GM23338 (cell line): ENCODE measurements around the gene LAMC2. TPM values are rescaled to one million over a fixed set of nuclear protein-coding genes. Genes with fewer than 3 reads are reported as not detected.

Experiments
- ATAC-seq: fragments of 200-7000 bp; cut with Tn5 transposase; 3 replicates; pipeline ENCODE4 v1.9.1; 2020
- DNase-seq: peaks from one replicate; pipeline ENCODE4 v3.0.0-alpha.2; 2015; ENCODE audit warnings: low spot score
- H2AFZ ChIP-seq: fragments of 200-600 bp; sonication (generic); 2 replicates; pipeline ENCODE4 v1.8.0; 2016; ENCODE audit warnings: antibody characterized with exemption, mild to moderate bottlenecking, moderate library complexity
- H3F3A ChIP-seq: fragments of 200-600 bp; sonication (generic); replicated peaks from 2 replicates; pipeline ENCODE4 v1.8.0; 2017; ENCODE audit warnings: antibody characterized with exemption, mixed run types, low read depth
- H3K27ac ChIP-seq: fragments of 200-600 bp; sonication (generic); 2 replicates; pipeline ENCODE4 v1.6.1; 2016; ENCODE audit warnings: low read depth
- H3K27me3 ChIP-seq: fragments of 200-600 bp; sonication (generic); 2 replicates; pipeline ENCODE4 v1.8.0; 2016; ENCODE audit warnings: mild to moderate bottlenecking, mixed run types, moderate library complexity; ENCODE audit not compliant: insufficient read depth
- H3K36me3 ChIP-seq: fragments of 200-600 bp; sonication (generic); 2 replicates; pipeline ENCODE4 v1.8.0; 2016; ENCODE audit warnings: mild to moderate bottlenecking; ENCODE audit not compliant: insufficient read depth
- H3K4me1 ChIP-seq: fragments of 200-600 bp; sonication (generic); 2 replicates; pipeline ENCODE4 v1.8.0; 2016; ENCODE audit warnings: mild to moderate bottlenecking, moderate library complexity; ENCODE audit not compliant: insufficient read depth
- H3K4me2 ChIP-seq: fragments of 200-600 bp; sonication (generic); 2 replicates; pipeline ENCODE4 v1.7.1; 2017; ENCODE audit warnings: mixed run types
- H3K4me3 ChIP-seq: fragments of 200-600 bp; sonication (generic); 2 replicates; pipeline ENCODE4 v1.6.1; 2016; ENCODE audit warnings: mixed run types
- H3K79me2 ChIP-seq: fragments of 200-600 bp; sonication (generic); replicated peaks from 2 replicates; pipeline ENCODE4 v1.8.0; 2017; ENCODE audit warnings: mild to moderate bottlenecking; ENCODE audit not compliant: insufficient read depth
- H3K9me2 ChIP-seq: fragments of 200-600 bp; sonication (generic); 2 replicates; pipeline ENCODE4 v1.8.0; 2017; ENCODE audit not compliant: insufficient read depth
- H4K20me1 ChIP-seq: fragments of 200-600 bp; sonication (generic); replicated peaks from 2 replicates; pipeline ENCODE4 v1.8.0; 2017; ENCODE audit warnings: mild to moderate bottlenecking; ENCODE audit not compliant: insufficient read depth
- H3K27ac Mint-ChIP-seq: 2 replicates; pipeline ENCODE4 v1.8.0; 2020; ENCODE audit warnings: inconsistent platforms, mild to moderate bottlenecking, moderate library complexity, mixed read lengths
- H3K27me3 Mint-ChIP-seq: 3 replicates; pipeline ENCODE4 v1.8.0; 2022; ENCODE audit warnings: low read depth, mild to moderate bottlenecking, moderate library complexity, mixed read lengths, inconsistent platforms; ENCODE audit not compliant: insufficient read depth, poor library complexity
- H3K36me3 Mint-ChIP-seq: 3 replicates; pipeline ENCODE4 v1.8.0; 2021; ENCODE audit warnings: low read depth, mild to moderate bottlenecking, inconsistent platforms, moderate library complexity, mixed read lengths
- H3K4me1 Mint-ChIP-seq: 3 replicates; pipeline ENCODE4 v1.8.0; 2020; ENCODE audit warnings: mild to moderate bottlenecking, inconsistent platforms, mixed read lengths
- H3K4me3 Mint-ChIP-seq: 3 replicates; pipeline ENCODE4 v1.8.0; 2021; ENCODE audit warnings: moderate library complexity, mild to moderate bottlenecking, inconsistent platforms, mixed read lengths
- H3K9me3 Mint-ChIP-seq: 3 replicates; pipeline ENCODE4 v1.8.0; 2020; ENCODE audit warnings: moderate library complexity, mild to moderate bottlenecking, inconsistent platforms, mixed read lengths
- CREB1 ChIP-seq: fragments of 250-450 bp; sonication (Bioruptor Pico); IDR thresholded peaks from 2 replicates; pipeline ENCODE4 v1.5.0; 2020; ENCODE audit warnings: low read depth, mild to moderate bottlenecking, moderate library complexity
- ETS1 ChIP-seq: IDR thresholded peaks from 2 replicates; pipeline ENCODE4 v1.6.1; 2016; ENCODE audit warnings: antibody characterized with exemption
- EZH2 ChIP-seq: fragments of 200-600 bp; sonication (generic); IDR thresholded peaks from one replicate; pipeline ENCODE4 v1.8.0; 2017; ENCODE audit warnings: antibody characterized with exemption, mild to moderate bottlenecking, low read depth; ENCODE audit not compliant: unreplicated experiment
- EZH2phosphoT487 ChIP-seq: fragments of 200-600 bp; sonication (generic); IDR thresholded peaks from one replicate; pipeline ENCODE4 v1.8.1; 2018; ENCODE audit warnings: antibody characterized with exemption; ENCODE audit not compliant: unreplicated experiment
- JUNB ChIP-seq: IDR thresholded peaks from one replicate; pipeline ENCODE4 v1.6.1; 2016; ENCODE audit warnings: antibody characterized with exemption; ENCODE audit not compliant: unreplicated experiment
- NANOG ChIP-seq: IDR thresholded peaks from 2 replicates; pipeline ENCODE4 v1.6.1; 2016; ENCODE audit warnings: antibody characterized with exemption, borderline replicate concordance
- POLR2AphosphoS5 ChIP-seq: IDR thresholded peaks from 2 replicates; pipeline ENCODE4 v1.6.1; 2016; ENCODE audit warnings: antibody characterized with exemption, low read depth
- STAT1 ChIP-seq: IDR thresholded peaks from one replicate; pipeline ENCODE4 v1.6.1; 2016; ENCODE audit warnings: antibody characterized with exemption; ENCODE audit not compliant: unreplicated experiment
- ZNF114 ChIP-seq: fragments of 250-450 bp; sonication (Bioruptor Pico); IDR thresholded peaks from 2 replicates; pipeline ENCODE4 v1.5.0; 2020; ENCODE audit warnings: mild to moderate bottlenecking, moderate library complexity
- ZNF331 ChIP-seq: fragments of 250-450 bp; sonication (Bioruptor Pico); IDR thresholded peaks from 2 replicates; pipeline ENCODE4 v1.5.0; 2020; ENCODE audit warnings: low read depth, mild to moderate bottlenecking, moderate library complexity
- polyA plus RNA-seq: library from polyadenylated mRNA; unstranded; fragments of >200 nt; fragmentation: Nextera tagmentation; extraction: Ambion mirVana; gene quantifications from 2 replicates; pipeline ENCODE4 v1.2.1, GENCODE V29; 2016
- total RNA-seq: library from RNA; depleted of rRNA; stranded (reverse); fragments of >200 nt; shearing (Covaris generic); gene quantifications from 2 replicates; pipeline ENCODE4 v1.2.3, GENCODE V29; 2014
- TF ChIP-seq, protein P1 (sequence below): fragments of 250-450 bp; sonication (Bioruptor Pico); IDR thresholded peaks from 2 replicates; pipeline ENCODE4 v1.5.0; 2020; ENCODE audit warnings: mild to moderate bottlenecking, moderate library complexity
- TF ChIP-seq, protein P2 (sequence below): IDR thresholded peaks from one replicate; pipeline ENCODE4 v1.6.1; 2018; ENCODE audit warnings: antibody characterized with exemption; ENCODE audit not compliant: unreplicated experiment
- TF ChIP-seq, protein P3 (sequence below), 2 experiments: fragments of 200-600 bp in 1 of 2; sonication (generic) in 1 of 2; conservative IDR thresholded peaks; 2 replicates each; pipeline versions ENCODE4 v1.5.1 to v1.6.1; 2016 to 2017; ENCODE audit warnings: antibody characterized with exemption in 2 of 2, low read depth in 2 of 2, mild to moderate bottlenecking in 2 of 2, moderate library complexity in 1 of 2

Gene LAMC2
- total and polyA plus RNA-seq, 2 experiments from 2014 or later: 4.3 to 19.5 TPM

DNA sequence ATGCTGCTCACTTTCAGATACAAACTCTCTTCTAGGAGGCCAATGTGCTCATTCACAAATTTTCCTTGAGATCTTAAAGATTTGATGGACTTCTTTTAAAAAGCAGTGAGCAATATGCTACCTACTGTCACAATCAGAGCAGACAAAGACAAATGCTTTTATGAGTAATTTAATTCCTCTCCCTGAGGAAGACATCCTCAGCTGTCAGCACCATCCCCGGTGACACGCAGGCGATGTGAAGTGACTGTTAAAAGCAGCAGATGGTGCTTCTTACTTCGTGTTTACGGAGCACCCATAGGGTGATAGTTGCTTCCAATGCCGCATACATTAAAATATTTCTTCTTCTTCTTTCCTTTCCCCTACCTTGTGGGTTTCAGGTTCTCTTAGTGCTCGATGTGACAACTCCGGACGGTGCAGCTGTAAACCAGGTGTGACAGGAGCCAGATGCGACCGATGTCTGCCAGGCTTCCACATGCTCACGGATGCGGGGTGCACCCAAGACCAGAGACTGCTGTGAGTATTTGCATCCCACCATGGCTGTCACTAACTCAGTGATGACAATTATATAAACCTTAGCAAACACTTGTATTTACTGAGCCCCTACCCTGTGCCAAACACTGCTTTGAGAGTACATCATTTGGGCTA is 29.1 kb downstream of the LAMC2 start:
- H3K36me3 ChIP-seq: no peaks in the 10 kb centered on the region
- no peaks in the 10 kb centered on the region for H3K9me2 ChIP-seq
- no peak overlapping the region for H3K27ac ChIP-seq
- peaks cover 11% of the 10 kb centered on the region for H3K27me3 Mint-ChIP-seq
- ATAC-seq (no peak), DNase-seq (no peak)
- no peak for TF ChIP-seq ETS1
- no peak for TF ChIP-seq ZNF114
- TF ChIP-seq EZH2: no peak
- no peak for TF ChIP-seq POLR2AphosphoS5
- no peak for TF ChIP-seq JUNB
- TF ChIP-seq, protein P1, sequence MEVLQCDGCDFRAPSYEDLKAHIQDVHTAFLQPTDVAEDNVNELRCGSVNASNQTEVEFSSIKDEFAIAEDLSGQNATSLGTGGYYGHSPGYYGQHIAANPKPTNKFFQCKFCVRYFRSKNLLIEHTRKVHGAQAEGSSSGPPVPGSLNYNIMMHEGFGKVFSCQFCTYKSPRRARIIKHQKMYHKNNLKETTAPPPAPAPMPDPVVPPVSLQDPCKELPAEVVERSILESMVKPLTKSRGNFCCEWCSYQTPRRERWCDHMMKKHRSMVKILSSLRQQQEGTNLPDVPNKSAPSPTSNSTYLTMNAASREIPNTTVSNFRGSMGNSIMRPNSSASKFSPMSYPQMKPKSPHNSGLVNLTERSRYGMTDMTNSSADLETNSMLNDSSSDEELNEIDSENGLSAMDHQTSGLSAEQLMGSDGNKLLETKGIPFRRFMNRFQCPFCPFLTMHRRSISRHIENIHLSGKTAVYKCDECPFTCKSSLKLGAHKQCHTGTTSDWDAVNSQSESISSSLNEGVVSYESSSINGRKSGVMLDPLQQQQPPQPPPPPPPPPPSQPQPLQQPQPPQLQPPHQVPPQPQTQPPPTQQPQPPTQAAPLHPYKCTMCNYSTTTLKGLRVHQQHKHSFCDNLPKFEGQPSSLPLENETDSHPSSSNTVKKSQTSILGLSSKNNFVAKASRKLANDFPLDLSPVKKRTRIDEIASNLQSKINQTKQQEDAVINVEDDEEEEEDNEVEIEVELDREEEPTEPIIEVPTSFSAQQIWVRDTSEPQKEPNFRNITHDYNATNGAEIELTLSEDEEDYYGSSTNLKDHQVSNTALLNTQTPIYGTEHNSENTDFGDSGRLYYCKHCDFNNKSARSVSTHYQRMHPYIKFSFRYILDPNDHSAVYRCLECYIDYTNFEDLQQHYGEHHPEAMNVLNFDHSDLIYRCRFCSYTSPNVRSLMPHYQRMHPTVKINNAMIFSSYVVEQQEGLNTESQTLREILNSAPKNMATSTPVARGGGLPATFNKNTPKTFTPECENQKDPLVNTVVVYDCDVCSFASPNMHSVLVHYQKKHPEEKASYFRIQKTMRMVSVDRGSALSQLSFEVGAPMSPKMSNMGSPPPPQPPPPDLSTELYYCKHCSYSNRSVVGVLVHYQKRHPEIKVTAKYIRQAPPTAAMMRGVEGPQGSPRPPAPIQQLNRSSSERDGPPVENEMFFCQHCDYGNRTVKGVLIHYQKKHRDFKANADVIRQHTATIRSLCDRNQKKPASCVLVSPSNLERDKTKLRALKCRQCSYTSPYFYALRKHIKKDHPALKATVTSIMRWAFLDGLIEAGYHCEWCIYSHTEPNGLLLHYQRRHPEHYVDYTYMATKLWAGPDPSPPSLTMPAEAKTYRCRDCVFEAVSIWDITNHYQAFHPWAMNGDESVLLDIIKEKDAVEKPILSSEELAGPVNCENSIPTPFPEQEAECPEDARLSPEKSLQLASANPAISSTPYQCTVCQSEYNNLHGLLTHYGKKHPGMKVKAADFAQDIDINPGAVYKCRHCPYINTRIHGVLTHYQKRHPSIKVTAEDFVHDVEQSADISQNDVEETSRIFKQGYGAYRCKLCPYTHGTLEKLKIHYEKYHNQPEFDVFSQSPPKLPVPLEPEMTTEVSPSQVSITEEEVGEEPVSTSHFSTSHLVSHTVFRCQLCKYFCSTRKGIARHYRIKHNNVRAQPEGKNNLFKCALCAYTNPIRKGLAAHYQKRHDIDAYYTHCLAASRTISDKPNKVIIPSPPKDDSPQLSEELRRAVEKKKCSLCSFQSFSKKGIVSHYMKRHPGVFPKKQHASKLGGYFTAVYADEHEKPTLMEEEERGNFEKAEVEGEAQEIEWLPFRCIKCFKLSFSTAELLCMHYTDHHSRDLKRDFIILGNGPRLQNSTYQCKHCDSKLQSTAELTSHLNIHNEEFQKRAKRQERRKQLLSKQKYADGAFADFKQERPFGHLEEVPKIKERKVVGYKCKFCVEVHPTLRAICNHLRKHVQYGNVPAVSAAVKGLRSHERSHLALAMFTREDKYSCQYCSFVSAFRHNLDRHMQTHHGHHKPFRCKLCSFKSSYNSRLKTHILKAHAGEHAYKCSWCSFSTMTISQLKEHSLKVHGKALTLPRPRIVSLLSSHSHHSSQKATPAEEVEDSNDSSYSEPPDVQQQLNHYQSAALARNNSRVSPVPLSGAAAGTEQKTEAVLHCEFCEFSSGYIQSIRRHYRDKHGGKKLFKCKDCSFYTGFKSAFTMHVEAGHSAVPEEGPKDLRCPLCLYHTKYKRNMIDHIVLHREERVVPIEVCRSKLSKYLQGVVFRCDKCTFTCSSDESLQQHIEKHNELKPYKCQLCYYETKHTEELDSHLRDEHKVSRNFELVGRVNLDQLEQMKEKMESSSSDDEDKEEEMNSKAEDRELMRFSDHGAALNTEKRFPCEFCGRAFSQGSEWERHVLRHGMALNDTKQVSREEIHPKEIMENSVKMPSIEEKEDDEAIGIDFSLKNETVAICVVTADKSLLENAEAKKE (CRISPR knock-in tag): no peak
- TF ChIP-seq, protein P2, sequence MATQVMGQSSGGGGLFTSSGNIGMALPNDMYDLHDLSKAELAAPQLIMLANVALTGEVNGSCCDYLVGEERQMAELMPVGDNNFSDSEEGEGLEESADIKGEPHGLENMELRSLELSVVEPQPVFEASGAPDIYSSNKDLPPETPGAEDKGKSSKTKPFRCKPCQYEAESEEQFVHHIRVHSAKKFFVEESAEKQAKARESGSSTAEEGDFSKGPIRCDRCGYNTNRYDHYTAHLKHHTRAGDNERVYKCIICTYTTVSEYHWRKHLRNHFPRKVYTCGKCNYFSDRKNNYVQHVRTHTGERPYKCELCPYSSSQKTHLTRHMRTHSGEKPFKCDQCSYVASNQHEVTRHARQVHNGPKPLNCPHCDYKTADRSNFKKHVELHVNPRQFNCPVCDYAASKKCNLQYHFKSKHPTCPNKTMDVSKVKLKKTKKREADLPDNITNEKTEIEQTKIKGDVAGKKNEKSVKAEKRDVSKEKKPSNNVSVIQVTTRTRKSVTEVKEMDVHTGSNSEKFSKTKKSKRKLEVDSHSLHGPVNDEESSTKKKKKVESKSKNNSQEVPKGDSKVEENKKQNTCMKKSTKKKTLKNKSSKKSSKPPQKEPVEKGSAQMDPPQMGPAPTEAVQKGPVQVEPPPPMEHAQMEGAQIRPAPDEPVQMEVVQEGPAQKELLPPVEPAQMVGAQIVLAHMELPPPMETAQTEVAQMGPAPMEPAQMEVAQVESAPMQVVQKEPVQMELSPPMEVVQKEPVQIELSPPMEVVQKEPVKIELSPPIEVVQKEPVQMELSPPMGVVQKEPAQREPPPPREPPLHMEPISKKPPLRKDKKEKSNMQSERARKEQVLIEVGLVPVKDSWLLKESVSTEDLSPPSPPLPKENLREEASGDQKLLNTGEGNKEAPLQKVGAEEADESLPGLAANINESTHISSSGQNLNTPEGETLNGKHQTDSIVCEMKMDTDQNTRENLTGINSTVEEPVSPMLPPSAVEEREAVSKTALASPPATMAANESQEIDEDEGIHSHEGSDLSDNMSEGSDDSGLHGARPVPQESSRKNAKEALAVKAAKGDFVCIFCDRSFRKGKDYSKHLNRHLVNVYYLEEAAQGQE: no peak
- no peak for TF ChIP-seq STAT1
- no peak for TF ChIP-seq ZNF331 (CRISPR knock-in tag)
- no peak for TF ChIP-seq NANOG
- no peak for TF ChIP-seq CREB1 (CRISPR knock-in tag)
- TF ChIP-seq, protein P3, sequence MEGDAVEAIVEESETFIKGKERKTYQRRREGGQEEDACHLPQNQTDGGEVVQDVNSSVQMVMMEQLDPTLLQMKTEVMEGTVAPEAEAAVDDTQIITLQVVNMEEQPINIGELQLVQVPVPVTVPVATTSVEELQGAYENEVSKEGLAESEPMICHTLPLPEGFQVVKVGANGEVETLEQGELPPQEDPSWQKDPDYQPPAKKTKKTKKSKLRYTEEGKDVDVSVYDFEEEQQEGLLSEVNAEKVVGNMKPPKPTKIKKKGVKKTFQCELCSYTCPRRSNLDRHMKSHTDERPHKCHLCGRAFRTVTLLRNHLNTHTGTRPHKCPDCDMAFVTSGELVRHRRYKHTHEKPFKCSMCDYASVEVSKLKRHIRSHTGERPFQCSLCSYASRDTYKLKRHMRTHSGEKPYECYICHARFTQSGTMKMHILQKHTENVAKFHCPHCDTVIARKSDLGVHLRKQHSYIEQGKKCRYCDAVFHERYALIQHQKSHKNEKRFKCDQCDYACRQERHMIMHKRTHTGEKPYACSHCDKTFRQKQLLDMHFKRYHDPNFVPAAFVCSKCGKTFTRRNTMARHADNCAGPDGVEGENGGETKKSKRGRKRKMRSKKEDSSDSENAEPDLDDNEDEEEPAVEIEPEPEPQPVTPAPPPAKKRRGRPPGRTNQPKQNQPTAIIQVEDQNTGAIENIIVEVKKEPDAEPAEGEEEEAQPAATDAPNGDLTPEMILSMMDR (conservative IDR thresholded peaks at IDR 0.05; ENCODE audit: low read depth in 2 of 2): no peak
- no peak for TF ChIP-seq EZH2phosphoT487
- peaks cover 26% of the 10 kb centered on the region for H3K4me1 Mint-ChIP-seq
- no peak overlapping the region for H3K27ac Mint-ChIP-seq
- H3K36me3 Mint-ChIP-seq: no peaks in the 10 kb centered on the region
- H3F3A ChIP-seq: no peaks in the 10 kb centered on the region
- H3K79me2 ChIP-seq: no peaks in the 10 kb centered on the region
- H3K4me2 ChIP-seq: no peak overlapping the region
- no peak overlapping the region for H3K4me3 Mint-ChIP-seq
- H3K4me3 ChIP-seq: no peak overlapping the region
- H2AFZ ChIP-seq: no peak overlapping the region
- H3K4me1 ChIP-seq: peaks cover 10% of the 10 kb centered on the region
- H3K9me3 Mint-ChIP-seq: no peaks in the 10 kb centered on the region
- no peaks in the 10 kb centered on the region for H4K20me1 ChIP-seq
- no peaks in the 10 kb centered on the region for H3K27me3 ChIP-seq
